Measurements from ENCODE around the gene KRT4. TPM values are rescaled to one million over a fixed set of nuclear protein-coding genes. Genes with fewer than 3 reads are reported as not detected.

KRT4 gene
- total RNA-seq, 2 experiments from 2014 or later, result not detected

DNA sequence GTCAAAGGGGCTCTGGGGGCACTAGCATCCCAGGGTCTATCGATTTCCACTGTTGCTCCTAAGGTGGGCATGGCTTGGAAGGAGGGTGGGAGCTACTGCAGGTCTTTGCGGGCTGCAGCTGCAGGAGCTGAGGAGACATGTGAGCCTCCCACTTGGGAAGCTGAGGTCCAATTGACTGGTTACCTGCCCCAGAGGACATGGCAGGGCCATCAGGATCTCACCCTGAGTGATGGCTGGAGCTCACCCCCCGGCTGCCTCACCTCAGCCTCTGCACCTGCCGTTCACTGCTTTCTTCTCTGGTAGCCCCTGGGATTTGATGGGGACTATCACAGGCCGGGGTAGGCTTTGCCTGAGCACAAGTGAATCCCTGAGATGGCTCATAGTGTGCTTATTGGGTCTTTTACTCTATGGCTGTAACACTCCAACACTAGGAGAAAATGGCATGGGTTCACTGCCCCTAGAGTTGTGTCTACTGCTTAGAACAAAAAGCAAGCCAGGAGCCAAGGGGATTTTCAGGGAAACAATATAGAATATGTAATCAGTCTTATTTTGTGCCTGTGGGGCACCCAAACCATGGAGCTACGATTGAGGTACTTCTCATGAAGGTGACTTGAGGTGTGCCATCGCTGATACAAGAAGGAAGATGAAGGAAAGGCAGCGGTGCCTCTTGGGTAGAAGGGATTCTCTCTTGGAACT lies 3.2 kb upstream of the KRT4 start:
- Mint-ChIP-seq H3K9me3 (no peaks in the 10 kb centered on the region), H3K4me3 (no peak overlapping the region), H3K36me3 (ENCODE audit: low read depth) (no peaks in the 10 kb centered on the region), H3K27ac (no peak overlapping the region), H3K4me1 (ENCODE audit: low read depth) (peaks cover 13% of the 10 kb centered on the region), H3K27me3 (no peaks in the 10 kb centered on the region)
- ChIA-PET POLR2A (interaction anchor here (0.7 to 1.5 kb wide), 2 partner anchors 9 to 57 kb away, joined by 3 to 4 read pairs; no protein-coding TSS in a partner anchor), CTCF (no interaction called here)
- Histone ChIP-seq H3K36me3 (ENCODE audit: insufficient read depth, low read length) (no peaks in the 10 kb centered on the region), H3K4me1 (ENCODE audit: insufficient read depth, low read length) (peaks cover 3% of the 10 kb centered on the region), H3K27ac (ENCODE audit: low read depth in 1 of 2, low read length in 2 of 2) (no peak overlapping the region), H3K9me3 (ENCODE audit: control insufficient read depth in 1 of 2, insufficient read depth in 1 of 2, low read length in 2 of 2) (no peaks in the 10 kb centered on the region), H3K4me3 (ENCODE audit: low read length) (no peak overlapping the region), H3K27me3 (ENCODE audit: control insufficient read depth in 1 of 2, insufficient read depth in 2 of 2, low read length in 2 of 2) (peaks cover 0 to 3% of the 10 kb centered on the region in 2 experiments)
- intact Hi-C loops (cut with DNase I, micrococcal nuclease), result no loop called here
- no peak for ATAC-seq (ENCODE audit: poor library complexity)
- TF ChIP-seq, protein P1, sequence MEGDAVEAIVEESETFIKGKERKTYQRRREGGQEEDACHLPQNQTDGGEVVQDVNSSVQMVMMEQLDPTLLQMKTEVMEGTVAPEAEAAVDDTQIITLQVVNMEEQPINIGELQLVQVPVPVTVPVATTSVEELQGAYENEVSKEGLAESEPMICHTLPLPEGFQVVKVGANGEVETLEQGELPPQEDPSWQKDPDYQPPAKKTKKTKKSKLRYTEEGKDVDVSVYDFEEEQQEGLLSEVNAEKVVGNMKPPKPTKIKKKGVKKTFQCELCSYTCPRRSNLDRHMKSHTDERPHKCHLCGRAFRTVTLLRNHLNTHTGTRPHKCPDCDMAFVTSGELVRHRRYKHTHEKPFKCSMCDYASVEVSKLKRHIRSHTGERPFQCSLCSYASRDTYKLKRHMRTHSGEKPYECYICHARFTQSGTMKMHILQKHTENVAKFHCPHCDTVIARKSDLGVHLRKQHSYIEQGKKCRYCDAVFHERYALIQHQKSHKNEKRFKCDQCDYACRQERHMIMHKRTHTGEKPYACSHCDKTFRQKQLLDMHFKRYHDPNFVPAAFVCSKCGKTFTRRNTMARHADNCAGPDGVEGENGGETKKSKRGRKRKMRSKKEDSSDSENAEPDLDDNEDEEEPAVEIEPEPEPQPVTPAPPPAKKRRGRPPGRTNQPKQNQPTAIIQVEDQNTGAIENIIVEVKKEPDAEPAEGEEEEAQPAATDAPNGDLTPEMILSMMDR (IDR thresholded peaks at IDR 0.05), result no peak
- no peak for DNase-seq

DNA sequence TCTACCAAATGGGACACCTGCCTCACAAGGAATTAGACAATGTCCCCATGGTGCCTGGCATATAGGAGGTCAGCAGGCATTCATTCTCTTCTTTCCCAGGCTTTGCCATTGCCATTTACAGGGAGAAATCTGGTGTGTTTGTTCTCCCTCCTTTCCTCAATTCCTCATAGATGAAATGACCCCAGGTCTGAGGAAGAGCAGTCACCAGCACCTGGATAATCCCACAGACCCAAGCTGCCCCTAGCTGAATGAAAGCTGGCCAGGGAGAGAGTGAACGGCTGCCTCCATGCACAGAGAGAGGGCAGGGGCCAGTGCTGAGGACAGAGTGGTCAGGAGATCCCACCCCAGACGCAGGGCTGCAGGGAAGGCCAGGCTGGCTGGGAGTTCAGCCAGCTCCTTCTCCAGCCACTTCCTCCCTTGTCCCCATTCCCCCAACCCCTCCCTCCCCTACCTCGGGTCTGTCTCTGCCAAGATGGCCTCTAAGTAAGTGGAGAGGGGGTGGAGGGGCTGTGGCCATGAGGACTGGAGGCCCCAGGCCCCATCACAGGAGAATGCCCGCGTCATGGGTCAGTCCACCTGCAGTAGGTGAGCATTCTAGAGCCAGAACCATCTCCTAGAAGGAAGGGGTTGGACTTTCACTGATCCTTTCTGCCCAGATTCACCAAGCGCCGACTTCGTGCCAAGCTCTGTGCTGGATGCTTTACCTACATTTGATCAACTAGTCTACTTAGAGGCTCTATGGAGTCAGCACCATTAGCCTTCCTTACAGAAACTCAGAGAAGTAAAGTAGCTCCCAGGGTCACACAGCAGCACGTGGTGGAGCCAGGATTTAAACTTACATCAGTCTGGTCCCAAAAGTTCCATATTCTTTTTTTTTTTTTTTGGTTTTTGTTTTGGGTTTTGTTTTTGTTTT lies 2.0 kb upstream of the KRT4 start:
- Histone ChIP-seq H3K27me3 (ENCODE audit: control insufficient read depth in 1 of 2, insufficient read depth in 2 of 2, low read length in 2 of 2) (peaks cover 0 to 3% of the 10 kb centered on the region in 2 experiments), H3K4me1 (ENCODE audit: insufficient read depth, low read length) (no peaks in the 10 kb centered on the region), H3K36me3 (ENCODE audit: insufficient read depth, low read length) (no peaks in the 10 kb centered on the region), H3K27ac (ENCODE audit: low read depth in 1 of 2, low read length in 2 of 2) (no peak overlapping the region), H3K9me3 (ENCODE audit: control insufficient read depth in 1 of 2, insufficient read depth in 1 of 2, low read length in 2 of 2) (no peaks in the 10 kb centered on the region), H3K4me3 (ENCODE audit: low read length) (no peak overlapping the region)
- no peaks in the 10 kb centered on the region for H3K9me3 Mint-ChIP-seq
- ChIA-PET POLR2A (no interaction called here), CTCF (no interaction called here)
- H3K36me3 Mint-ChIP-seq (ENCODE audit: low read depth), result no peaks in the 10 kb centered on the region
- H3K27me3 Mint-ChIP-seq, result no peaks in the 10 kb centered on the region
- H3K27ac Mint-ChIP-seq, result no peak overlapping the region
- no peak for DNase-seq
- no peak for ATAC-seq (ENCODE audit: poor library complexity)
- intact Hi-C loops (cut with DNase I, micrococcal nuclease), result no loop called here
- TF ChIP-seq, protein P1 (IDR thresholded peaks at IDR 0.05), result no peak
- H3K4me1 Mint-ChIP-seq (ENCODE audit: low read depth), result peaks cover 13% of the 10 kb centered on the region
- no peak overlapping the region for H3K4me3 Mint-ChIP-seq

GRCh38 chr12:52815161-52815560 lies 1.2 kb upstream of the KRT4 start:
- no peak overlapping the region for H3K4me3 Mint-ChIP-seq
- H3K9me3 ChIP-seq (ENCODE audit: control insufficient read depth in 1 of 2, insufficient read depth in 1 of 2, low read length in 2 of 2), result no peaks in the 10 kb centered on the region
- intact Hi-C loops (cut with DNase I, micrococcal nuclease), result no loop called here

More at GRCh38 chr12:52815161-52815560, 1.2 kb upstream of the KRT4 start:
- H3K4me3 ChIP-seq (ENCODE audit: low read length), result no peak overlapping the region
- no peak overlapping the region for H3K27ac Mint-ChIP-seq
- no peaks in the 10 kb centered on the region for H3K4me1 ChIP-seq (ENCODE audit: insufficient read depth, low read length)
- peaks cover 0 to 3% of the 10 kb centered on the region in 2 experiments for H3K27me3 ChIP-seq (ENCODE audit: control insufficient read depth in 1 of 2, insufficient read depth in 2 of 2, low read length in 2 of 2)
- H3K27me3 Mint-ChIP-seq, result no peaks in the 10 kb centered on the region
- TF ChIP-seq, protein P1 (IDR thresholded peaks at IDR 0.05), result no peak
- ChIA-PET POLR2A (no interaction called here), CTCF (no interaction called here)
- no peaks in the 10 kb centered on the region for H3K36me3 ChIP-seq (ENCODE audit: insufficient read depth, low read length)
- DNase-seq, result no peak
- no peaks in the 10 kb centered on the region for H3K36me3 Mint-ChIP-seq (ENCODE audit: low read depth)
- H3K27ac ChIP-seq (ENCODE audit: low read depth in 1 of 2, low read length in 2 of 2), result no peak overlapping the region
- ATAC-seq (ENCODE audit: poor library complexity), result no peak
- no peaks in the 10 kb centered on the region for H3K9me3 Mint-ChIP-seq
- peaks cover 13% of the 10 kb centered on the region for H3K4me1 Mint-ChIP-seq (ENCODE audit: low read depth)
